Upper lobe of left lung (tissue), 6 donors: Measurements from ENCODE around the gene P2RY13. TPM values are rescaled to one million over a fixed set of nuclear protein-coding genes. Genes with fewer than 3 reads are reported as not detected.
A peak's percentile ranks its signal among the peaks of the same experiment; 100 is the strongest.

Experiments used
- ATAC-seq, 2 donors: fragments of 200-7000 bp; cut with Tn5 transposase; one replicate each; pipeline ENCODE4 v1.9.1; 2022; ENCODE audit warnings: mild to moderate bottlenecking in 2 of 2, moderate library complexity in 2 of 2; ENCODE audit not compliant: low FRiP score in 2 of 2
- DNase-seq, 2 donors: peaks; one replicate each; pipeline ENCODE4 v3.0.0-alpha.2; 2019 to 2020
- H3K27ac ChIP-seq, 4 donors: fragments of 200-600 bp; sonication (generic); one replicate each; pipeline ENCODE4 v1.5.1; 2016 to 2019
- H3K27me3 ChIP-seq, 4 donors: fragments of 200-600 bp; sonication (generic); one replicate each; pipeline ENCODE4 v1.5.1; 2017 to 2019
- H3K36me3 ChIP-seq, 4 donors: fragments of 200-600 bp; sonication (generic); one replicate each; pipeline ENCODE4 v1.5.1; 2016 to 2019
- H3K4me1 ChIP-seq, 4 donors: fragments of 200-600 bp; sonication (generic); one replicate each; pipeline ENCODE4 v1.5.1; 2018 to 2019
- H3K4me3 ChIP-seq, 4 donors: fragments of 200-600 bp; sonication (generic); one replicate each; pipeline ENCODE4 v1.5.1; 2017 to 2019; ENCODE audit warnings: mild to moderate bottlenecking in 2 of 4, moderate library complexity in 1 of 4
- H3K9me3 ChIP-seq, 4 donors: fragments of 200-600 bp; sonication (generic); one replicate each; pipeline ENCODE4 v1.5.1; 2018 to 2019
- CTCF ChIP-seq, 6 experiments: fragments of 450-650 bp in 4 of 6; fragments of 200-600 bp in 2 of 6; sonication (generic) in 2 of 6; IDR thresholded peaks; one replicate each; pipeline ENCODE4 v1.5.1; 2016 to 2019; ENCODE audit warnings: antibody characterized with exemption in 6 of 6
- EP300 ChIP-seq, 4 donors: sonication (generic); formaldehyde crosslinking; IDR thresholded peaks; one replicate each; pipeline ENCODE4 v1.5.1; 2017; ENCODE audit warnings: antibody characterized with exemption in 4 of 4, control low read depth in 2 of 4
- POLR2A ChIP-seq, 4 donors: fragments of 450-650 bp; IDR thresholded peaks; one replicate each; pipeline ENCODE4 v1.5.1; 2016 to 2017; ENCODE audit warnings: antibody characterized with exemption in 4 of 4, mild to moderate bottlenecking in 2 of 4
- POLR2AphosphoS5 ChIP-seq, 2 donors: sonication (generic); formaldehyde crosslinking; IDR thresholded peaks; one replicate each; pipeline ENCODE4 v1.5.1; 2017; ENCODE audit warnings: antibody characterized with exemption in 2 of 2
- WGBS, 2 donors: methylation state at CpG; one replicate each; pipeline ENCODE4 v1.1.5; 2017 to 2018; 5-methylcytosine and 5-hydroxymethylcytosine counted together
- total RNA-seq, 6 donors: library from RNA; depleted of rRNA in 4 of 6; stranded (reverse); fragments of >200 nt in 4 of 6; gene quantifications; one replicate each; pipeline versions ENCODE4 v1.1.0 to v1.2.1, GENCODE V29; 2016 to 2021
- donor health status: DM: no; HTN: no; CAD: no; lungs with moderate emphysema.
- donor health status: DM: no; HTN: yes; CAD: no; lungs with severe emphysema.

P2RY13 gene
- total RNA-seq, 6 donors from 2014 or later, result 0.67 to 13.4 (median 3.2) TPM

GRCh38 chr3:151327571-151328198, 1.7 kb downstream of the P2RY13 start:
- TF ChIP-seq EP300 (IDR thresholded peaks at IDR 0.05), result no peak
- TF ChIP-seq POLR2A (IDR thresholded peaks at IDR 0.05), result no peak
- no peak for TF ChIP-seq POLR2AphosphoS5 (IDR thresholded peaks at IDR 0.05)
- peak in 3 of 6 experiments; percentile 17 to 55 (median 45) for TF ChIP-seq CTCF (IDR thresholded peaks at IDR 0.05)
- DNase-seq (no peak), ATAC-seq (peak in 1 of 2 donors; percentile 58)
- H3K4me1 ChIP-seq, result peaks cover 0 to 15% (median 3%) of the 10 kb centered on the region in 4 donors
- no peaks in the 10 kb centered on the region for H3K36me3 ChIP-seq
- WGBS, 2 donors, result 15 to 20% methylated on average over 3 of the region's 3 CpGs
- no peaks in the 10 kb centered on the region for H3K9me3 ChIP-seq
- H3K27me3 ChIP-seq, result no peaks in the 10 kb centered on the region
- H3K27ac ChIP-seq, result peak overlapping the region in 3 of 4 donors; percentile 55 to 76 (median 69)
- H3K4me3 ChIP-seq, result peak overlapping the region in 3 of 4 donors; percentile 15 to 37 (median 31)

- DNase-seq (no peak), ATAC-seq (peak in 1 of 2 donors; percentile 50)
- Histone ChIP-seq H3K9me3 (no peaks in the 10 kb centered on the region), H3K27me3 (no peaks in the 10 kb centered on the region), H3K27ac (no peak overlapping the region), H3K4me1 (peaks cover 0 to 4% (median 2%) of the 10 kb centered on the region in 4 donors), H3K4me3 (no peak overlapping the region), H3K36me3 (no peaks in the 10 kb centered on the region)
- 79% methylated on average over 1 of the region's 1 CpG for WGBS, 2 donors
- TF ChIP-seq CTCF (IDR thresholded peaks at IDR 0.05), result no peak
- no peak for TF ChIP-seq POLR2AphosphoS5 (IDR thresholded peaks at IDR 0.05)
- TF ChIP-seq EP300 (IDR thresholded peaks at IDR 0.05), result no peak
- no peak for TF ChIP-seq POLR2A (IDR thresholded peaks at IDR 0.05)
Measured at GRCh38 chr3:151322511-151322910, 6.8 kb downstream of the P2RY13 start.

- ATAC-seq (no peak), DNase-seq (no peak)
- WGBS, 2 donors, result 52 to 63% methylated on average over 1 of the region's 1 CpG
- no peak for TF ChIP-seq CTCF (IDR thresholded peaks at IDR 0.05)
- TF ChIP-seq POLR2A (IDR thresholded peaks at IDR 0.05), result no peak
- no peaks in the 10 kb centered on the region for H3K9me3 ChIP-seq
- H3K27ac ChIP-seq, result no peak overlapping the region
- no peaks in the 10 kb centered on the region for H3K27me3 ChIP-seq
- H3K4me3 ChIP-seq, result no peak overlapping the region
- peaks cover 0 to 4% (median 0%) of the 10 kb centered on the region in 4 donors for H3K4me1 ChIP-seq
- no peaks in the 10 kb centered on the region for H3K36me3 ChIP-seq
Measured at GRCh38 chr3:151321526-151321925, 7.8 kb downstream of the P2RY13 start.

GRCh38 chr3:151320131-151320530, 9.2 kb downstream of the P2RY13 start:
- TF ChIP-seq POLR2A (IDR thresholded peaks at IDR 0.05) (no peak), CTCF (IDR thresholded peaks at IDR 0.05) (no peak), EP300 (IDR thresholded peaks at IDR 0.05) (no peak), POLR2AphosphoS5 (IDR thresholded peaks at IDR 0.05) (no peak)
- Histone ChIP-seq H3K4me1 (peaks cover 0 to 4% (median 0%) of the 10 kb centered on the region in 4 donors), H3K27me3 (no peaks in the 10 kb centered on the region), H3K36me3 (no peaks in the 10 kb centered on the region), H3K27ac (no peak overlapping the region), H3K4me3 (no peak overlapping the region), H3K9me3 (no peaks in the 10 kb centered on the region)
- 71 to 75% methylated on average over 2 of the region's 2 CpGs for WGBS, 2 donors
- no peak for ATAC-seq
- no peak for DNase-seq

GRCh38 chr3:151319628-151320027, 9.7 kb downstream of the P2RY13 start:
- Histone ChIP-seq H3K9me3 (no peaks in the 10 kb centered on the region), H3K4me1 (peaks cover 0 to 4% (median 0%) of the 10 kb centered on the region in 4 donors), H3K4me3 (no peak overlapping the region), H3K27me3 (no peaks in the 10 kb centered on the region), H3K27ac (no peak overlapping the region), H3K36me3 (no peaks in the 10 kb centered on the region)
- TF ChIP-seq EP300 (IDR thresholded peaks at IDR 0.05) (no peak), POLR2A (IDR thresholded peaks at IDR 0.05) (no peak), POLR2AphosphoS5 (IDR thresholded peaks at IDR 0.05) (no peak), CTCF (IDR thresholded peaks at IDR 0.05) (no peak)
- 82 to 85% methylated on average over 4 of the region's 4 CpGs for WGBS, 2 donors
- DNase-seq (no peak), ATAC-seq (no peak)
